HG03469 (cell line): ENCODE results near the gene CAMTA1.

Experiments used
- ATAC-seq: cut with Tn5 transposase; IDR thresholded peaks from one replicate; pipeline ENCODE4 v1.9.1; 2021; ENCODE audit warnings: mild to moderate bottlenecking, moderate library complexity, moderate number of reproducible peaks; ENCODE audit not compliant: unreplicated experiment

Gene CAMTA1

GRCh38 chr1:7667159-7667558 lies 881.9 kb downstream of the CAMTA1 start:
- ATAC-seq: no peak

- ATAC-seq: no peak
These were observed 882.5 kb downstream of the CAMTA1 start for GRCh38 chr1:7667625-7668218.

GRCh38 chr1:7669559-7670311 lies 884.5 kb downstream of the CAMTA1 start:
- no peak for ATAC-seq

GRCh38 chr1:7670334-7671145 lies 885.3 kb downstream of the CAMTA1 start:
- no peak for ATAC-seq

GRCh38 chr1:7671146-7671465 lies 885.9 kb downstream of the CAMTA1 start:
- ATAC-seq: no peak

- ATAC-seq: no peak
These were observed 886.4 kb downstream of the CAMTA1 start for GRCh38 chr1:7671676-7672075.

GRCh38 chr1:7672864-7673263 lies 887.6 kb downstream of the CAMTA1 start:
- no peak for ATAC-seq

GRCh38 chr1:7674972-7675371 lies 889.7 kb downstream of the CAMTA1 start:
- no peak for ATAC-seq

GRCh38 chr1:7675431-7676273 lies 890.4 kb downstream of the CAMTA1 start:
- no peak for ATAC-seq

- no peak for ATAC-seq
These were observed 891.2 kb downstream of the CAMTA1 start for GRCh38 chr1:7676274-7676945.

- no peak for ATAC-seq
These were observed 891.9 kb downstream of the CAMTA1 start for GRCh38 chr1:7677111-7677510.

- ATAC-seq: no peak
These were observed 892.6 kb downstream of the CAMTA1 start for GRCh38 chr1:7677815-7678214.

- ATAC-seq: no peak
These were observed 893.4 kb downstream of the CAMTA1 start for GRCh38 chr1:7678491-7679158.

GRCh38 chr1:7679159-7679872 lies 894.1 kb downstream of the CAMTA1 start:
- ATAC-seq: no peak

- ATAC-seq: no peak
These were observed 894.6 kb downstream of the CAMTA1 start for GRCh38 chr1:7679873-7680206.

- no peak for ATAC-seq
These were observed 895.1 kb downstream of the CAMTA1 start for GRCh38 chr1:7680207-7680954.

- no peak for ATAC-seq
These were observed 895.7 kb downstream of the CAMTA1 start for GRCh38 chr1:7680955-7681268.

GRCh38 chr1:7681401-7681800 lies 896.1 kb downstream of the CAMTA1 start:
- no peak for ATAC-seq

GRCh38 chr1:7683521-7683920 lies 898.3 kb downstream of the CAMTA1 start:
- ATAC-seq: no peak
